GM18873 (cell line): ENCODE measurements around the gene LDLR.
"Not testable (repeated sequence)": the region's sequence is repeated elsewhere in the genome, so short reads cannot be mapped to it uniquely, and the experiment has no call there.

ENCODE experiments used
- ATAC-seq: cut with Tn5 transposase; IDR thresholded peaks from one replicate; pipeline ENCODE4 v1.9.1; 2021; ENCODE audit warnings: mild to moderate bottlenecking, moderate library complexity, moderate number of reproducible peaks; ENCODE audit not compliant: unreplicated experiment, low FRiP score

Gene LDLR

DNA sequence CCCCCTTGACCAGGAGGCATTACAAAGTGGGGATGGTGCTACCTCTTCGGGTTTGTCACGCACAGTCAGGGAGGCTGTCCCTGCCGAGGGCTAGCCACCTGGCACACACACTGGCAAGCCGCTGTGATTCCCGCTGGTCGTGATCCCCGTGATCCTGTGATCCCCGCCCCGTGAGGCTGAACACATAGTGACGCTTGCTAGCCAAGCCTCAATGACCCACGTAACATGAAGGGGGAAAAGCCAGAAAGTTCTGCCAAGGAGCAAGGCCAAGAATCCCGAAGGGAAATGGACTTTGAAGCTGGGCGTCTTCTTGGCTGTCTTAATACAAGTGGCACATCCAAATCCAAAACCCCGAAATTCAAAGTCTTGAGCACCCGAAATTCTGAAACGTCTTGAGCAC lies 13.7 kb downstream of the LDLR start:
- ATAC-seq: no peak

- ATAC-seq: not testable (repeated sequence)
Observed at GRCh38 chr19:11103667-11104066, 14.4 kb downstream of the LDLR start.

DNA sequence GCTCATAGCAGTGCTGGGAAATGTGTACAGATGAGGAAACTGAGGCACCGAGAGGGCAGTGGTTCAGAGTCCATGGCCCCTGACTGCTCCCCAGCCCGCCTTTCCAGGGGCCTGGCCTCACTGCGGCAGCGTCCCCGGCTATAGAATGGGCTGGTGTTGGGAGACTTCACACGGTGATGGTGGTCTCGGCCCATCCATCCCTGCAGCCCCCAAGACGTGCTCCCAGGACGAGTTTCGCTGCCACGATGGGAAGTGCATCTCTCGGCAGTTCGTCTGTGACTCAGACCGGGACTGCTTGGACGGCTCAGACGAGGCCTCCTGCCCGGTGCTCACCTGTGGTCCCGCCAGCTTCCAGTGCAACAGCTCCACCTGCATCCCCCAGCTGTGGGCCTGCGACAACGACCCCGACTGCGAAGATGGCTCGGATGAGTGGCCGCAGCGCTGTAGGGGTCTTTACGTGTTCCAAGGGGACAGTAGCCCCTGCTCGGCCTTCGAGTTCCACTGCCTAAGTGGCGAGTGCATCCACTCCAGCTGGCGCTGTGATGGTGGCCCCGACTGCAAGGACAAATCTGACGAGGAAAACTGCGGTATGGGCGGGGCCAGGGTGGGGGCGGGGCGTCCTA lies 15.9 kb downstream of the LDLR start:
- ATAC-seq: no peak

DNA sequence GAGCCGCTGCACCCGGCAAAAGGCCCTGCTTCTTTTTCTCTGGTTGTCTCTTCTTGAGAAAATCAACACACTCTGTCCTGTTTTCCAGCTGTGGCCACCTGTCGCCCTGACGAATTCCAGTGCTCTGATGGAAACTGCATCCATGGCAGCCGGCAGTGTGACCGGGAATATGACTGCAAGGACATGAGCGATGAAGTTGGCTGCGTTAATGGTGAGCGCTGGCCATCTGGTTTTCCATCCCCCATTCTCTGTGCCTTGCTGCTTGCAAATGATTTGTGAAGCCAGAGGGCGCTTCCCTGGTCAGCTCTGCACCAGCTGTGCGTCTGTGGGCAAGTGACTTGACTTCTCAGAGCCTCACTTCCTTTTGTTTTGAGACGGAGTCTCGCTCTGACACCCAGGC lies 17.2 kb downstream of the LDLR start:
- no peak for ATAC-seq

- ATAC-seq: no peak
Observed at GRCh38 chr19:11108746-11109145, 19.5 kb downstream of the LDLR start.

- no peak for ATAC-seq
Observed at GRCh38 chr19:11111117-11111770, 22.0 kb downstream of the LDLR start.

- ATAC-seq: no peak
Observed at GRCh38 chr19:11111771-11112144, 22.5 kb downstream of the LDLR start.

- ATAC-seq: no peak
Observed at GRCh38 chr19:11113140-11113708, 24.0 kb downstream of the LDLR start.

DNA sequence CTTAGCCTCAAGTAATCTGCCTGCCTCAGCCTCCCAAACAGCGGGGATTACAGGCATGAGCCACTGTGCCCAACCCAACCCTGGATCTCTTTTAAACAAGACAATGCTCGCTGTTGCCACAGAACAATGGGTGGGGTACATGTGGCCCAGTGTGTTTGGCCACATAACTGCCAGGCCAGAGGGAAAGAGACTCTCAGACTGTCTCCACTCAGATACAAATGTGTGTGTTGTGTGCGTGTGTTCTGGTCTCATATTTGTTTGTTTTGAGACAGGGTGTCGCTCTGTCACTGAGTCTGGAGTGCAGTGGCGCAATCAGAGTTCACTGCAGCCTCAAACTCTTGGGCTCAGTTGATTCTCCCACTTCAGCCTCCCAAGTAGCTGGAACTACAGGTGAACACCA lies 25.8 kb downstream of the LDLR start:
- ATAC-seq: no peak

GRCh38 chr19:11115895-11116446 lies 26.7 kb downstream of the LDLR start:
- ATAC-seq: no peak

GRCh38 chr19:11116507-11116906 lies 27.2 kb downstream of the LDLR start:
- no peak for ATAC-seq

DNA sequence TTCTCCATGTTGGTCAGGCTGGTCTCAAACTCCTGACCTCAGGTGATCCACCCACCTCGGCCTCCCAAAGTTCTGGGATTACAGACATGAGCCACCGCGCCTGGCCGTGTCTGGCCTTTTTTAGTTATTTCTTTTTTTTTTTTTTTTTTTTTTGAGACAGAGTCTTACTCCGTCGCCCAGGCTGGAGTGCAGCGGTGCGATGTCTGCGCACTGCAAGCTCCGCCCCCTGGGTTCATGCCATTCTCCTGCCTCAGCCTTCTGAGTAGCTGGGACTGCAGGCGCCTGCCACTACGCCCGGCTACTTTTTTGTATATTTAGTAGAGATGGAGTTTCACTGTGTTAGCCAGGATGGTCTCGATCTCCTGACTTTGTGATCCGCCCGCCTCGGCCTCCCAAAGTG lies 32.7 kb downstream of the LDLR start:
- not testable (repeated sequence) for ATAC-seq

- no peak for ATAC-seq
Observed at GRCh38 chr19:11123114-11123513, 33.9 kb downstream of the LDLR start.

- not testable (repeated sequence) for ATAC-seq
Observed at GRCh38 chr19:11124157-11124556, 34.9 kb downstream of the LDLR start.

GRCh38 chr19:11125994-11126685 lies 36.9 kb downstream of the LDLR start:
- ATAC-seq: no peak

GRCh38 chr19:11127905-11128304 lies 38.6 kb downstream of the LDLR start:
- ATAC-seq: no peak

- ATAC-seq: no peak
Observed at GRCh38 chr19:11130824-11131455, 41.7 kb downstream of the LDLR start.

DNA sequence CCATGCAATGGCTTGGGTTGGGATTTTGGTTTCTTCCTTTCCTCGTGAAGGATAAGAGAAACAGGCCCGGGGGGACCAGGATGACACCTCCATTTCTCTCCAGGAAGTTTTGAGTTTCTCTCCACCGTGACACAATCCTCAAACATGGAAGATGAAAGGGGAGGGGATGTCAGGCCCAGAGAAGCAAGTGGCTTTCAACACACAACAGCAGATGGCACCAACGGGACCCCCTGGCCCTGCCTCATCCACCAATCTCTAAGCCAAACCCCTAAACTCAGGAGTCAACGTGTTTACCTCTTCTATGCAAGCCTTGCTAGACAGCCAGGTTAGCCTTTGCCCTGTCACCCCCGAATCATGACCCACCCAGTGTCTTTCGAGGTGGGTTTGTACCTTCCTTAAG lies 42.2 kb downstream of the LDLR start:
- ATAC-seq: no peak

- no peak for ATAC-seq
Observed at GRCh38 chr19:11136400-11137101, 47.3 kb downstream of the LDLR start.
